ENCODE data around the gene NDST4.

The NDST4 gene

DNA sequence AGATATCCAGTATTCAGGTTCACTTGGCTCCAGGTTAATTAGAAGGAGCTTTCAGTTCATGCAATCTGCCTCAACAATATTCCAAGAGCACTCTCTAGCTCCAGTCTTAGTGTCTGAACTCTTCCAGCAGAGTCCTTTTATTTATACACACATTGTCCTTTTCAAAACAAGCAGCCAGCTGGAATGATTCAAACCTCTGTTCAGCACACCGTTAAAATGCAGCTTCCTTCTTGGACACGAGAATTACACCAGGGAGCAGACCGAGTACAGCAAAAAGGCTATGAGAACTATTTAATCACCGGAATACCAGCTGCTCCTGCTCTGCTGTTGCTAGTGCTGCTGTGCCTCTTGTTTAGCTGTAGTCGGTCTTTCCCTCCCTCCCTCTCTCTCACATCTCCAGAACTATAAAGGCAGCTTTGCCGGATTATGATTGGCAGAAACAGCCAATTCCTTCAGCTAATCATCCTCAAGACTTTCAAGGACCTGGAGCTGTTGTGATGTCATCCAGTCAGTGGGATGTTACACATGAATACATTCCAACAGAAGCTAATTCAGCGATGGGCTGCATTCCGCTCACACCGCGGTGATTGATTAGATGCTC is at the start of gene NDST4:
NDST4 (minus strand) TSS at position 115 of the 601 bp plus-strand sequence. CDS start 36,584 bp downstream, outside the sequence.
- no peak for DNase-seq (ENCODE audit: low read depth)

DNA sequence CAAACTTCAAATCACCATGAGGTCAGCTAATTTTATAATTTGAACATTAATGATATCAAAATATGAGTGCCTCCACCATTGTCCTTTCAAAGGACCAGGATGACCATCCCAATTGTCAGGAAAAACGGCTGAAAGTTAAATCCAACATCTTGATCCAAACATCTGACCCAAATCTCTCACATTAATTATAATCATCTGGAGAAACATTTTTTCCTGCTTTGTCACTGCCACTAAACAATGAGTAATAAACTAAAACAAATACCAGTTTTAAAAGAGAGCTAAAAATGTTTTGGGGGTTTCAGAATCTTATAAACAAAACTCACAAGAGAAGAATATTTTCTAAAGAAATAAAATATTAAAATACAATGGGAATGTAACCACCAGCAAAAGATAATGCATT is 45.7 kb upstream of the NDST4 start:
- no peak for DNase-seq (ENCODE audit: low read depth)

DNA sequence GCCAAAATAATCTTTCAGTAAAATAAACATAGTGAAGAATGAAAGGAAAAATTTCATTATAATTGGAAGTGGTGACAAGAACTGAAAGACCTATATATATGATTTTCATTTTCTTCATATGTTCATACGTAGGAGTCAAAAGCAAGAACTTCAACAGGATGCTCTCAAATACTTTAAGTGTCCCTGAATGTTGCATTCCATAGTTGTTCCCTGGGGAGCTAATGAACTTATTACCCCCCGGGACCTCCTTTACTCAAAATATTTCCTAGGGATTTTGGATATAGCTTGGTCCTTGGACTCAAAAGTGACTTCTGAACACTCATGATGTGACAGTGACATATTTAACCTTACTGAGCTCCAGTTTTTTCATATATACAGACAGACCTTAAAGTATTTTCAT is 44.9 kb upstream of the NDST4 start:
- DNase-seq (ENCODE audit: low read depth), result no peak

DNA sequence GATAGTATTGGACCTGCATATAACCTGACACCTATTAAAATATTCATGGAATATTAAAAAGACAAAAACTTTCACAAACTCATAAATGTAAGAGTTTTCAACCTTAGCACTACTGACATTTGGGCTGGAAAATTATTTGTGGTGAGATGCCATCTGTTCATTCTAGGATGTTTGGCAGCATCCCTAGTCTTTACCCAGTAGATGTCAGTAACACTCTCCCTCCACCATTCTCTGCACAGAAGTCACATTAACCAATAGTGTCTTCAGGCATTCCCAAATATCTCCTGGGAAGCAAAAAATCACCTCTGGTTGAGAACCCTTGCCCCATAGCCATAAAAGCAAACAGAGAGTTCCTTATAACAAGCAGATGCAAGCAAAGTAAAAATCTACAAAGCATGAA is 41.4 kb upstream of the NDST4 start:
- DNase-seq (ENCODE audit: low read depth), result no peak

DNA sequence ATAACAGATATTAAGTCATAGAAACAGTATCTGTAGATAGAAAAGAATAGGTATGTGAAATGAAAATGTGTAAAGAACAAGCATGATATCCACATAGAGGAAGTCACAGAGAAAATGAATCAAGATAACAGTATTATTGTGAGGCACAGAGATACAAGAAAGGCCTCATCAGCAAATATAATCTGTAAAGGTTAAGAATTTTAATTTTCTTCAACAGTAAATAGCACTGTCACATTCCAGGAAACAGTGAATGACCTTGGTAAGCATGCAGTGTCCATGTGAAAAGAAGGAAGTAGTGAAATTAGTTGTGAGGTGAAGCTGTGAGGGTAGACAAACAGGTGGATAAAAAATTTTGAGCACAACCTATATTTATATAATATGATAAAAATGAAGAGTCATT is 39.5 kb upstream of the NDST4 start:
- DNase-seq (ENCODE audit: low read depth), result no peak

DNA sequence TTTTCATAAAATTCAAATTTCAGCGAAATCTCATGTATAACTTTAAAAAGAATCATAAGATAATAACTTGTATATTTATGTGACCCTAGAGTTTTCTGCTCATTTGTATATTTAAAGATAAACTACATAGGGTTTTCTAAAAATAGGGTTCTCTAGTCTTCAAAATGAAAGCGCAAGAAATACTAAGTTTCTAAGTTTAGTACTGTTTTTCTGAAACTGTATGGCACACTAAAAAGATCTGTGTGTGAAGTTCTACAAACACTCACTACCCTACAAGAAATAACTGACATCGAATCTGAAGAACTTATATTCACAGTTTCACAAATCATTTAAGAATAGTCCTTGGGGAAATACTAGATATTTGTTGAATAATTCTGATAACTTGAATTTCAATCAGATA is 38.7 kb upstream of the NDST4 start:
- DNase-seq (ENCODE audit: low read depth), result no peak

DNA sequence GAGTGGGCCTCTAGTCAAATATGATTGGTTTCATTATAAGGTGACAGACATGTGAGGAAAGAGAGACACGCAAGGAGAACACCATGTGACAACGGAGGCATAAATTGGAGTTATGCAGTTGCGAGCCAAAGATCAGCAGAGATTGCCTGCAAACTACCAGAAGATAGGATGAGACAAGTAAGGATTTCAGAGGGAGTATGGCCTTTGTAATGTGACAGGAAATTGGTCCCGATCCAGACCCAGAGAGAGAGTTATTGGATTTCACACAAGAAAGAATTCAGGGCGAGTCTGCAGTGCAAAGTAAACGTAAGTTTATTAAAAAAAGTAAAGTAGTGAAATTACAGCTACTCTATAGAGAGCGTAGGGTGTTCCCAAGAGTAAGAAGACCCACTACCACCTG is 35.7 kb upstream of the NDST4 start:
- no peak for DNase-seq (ENCODE audit: low read depth)

DNA sequence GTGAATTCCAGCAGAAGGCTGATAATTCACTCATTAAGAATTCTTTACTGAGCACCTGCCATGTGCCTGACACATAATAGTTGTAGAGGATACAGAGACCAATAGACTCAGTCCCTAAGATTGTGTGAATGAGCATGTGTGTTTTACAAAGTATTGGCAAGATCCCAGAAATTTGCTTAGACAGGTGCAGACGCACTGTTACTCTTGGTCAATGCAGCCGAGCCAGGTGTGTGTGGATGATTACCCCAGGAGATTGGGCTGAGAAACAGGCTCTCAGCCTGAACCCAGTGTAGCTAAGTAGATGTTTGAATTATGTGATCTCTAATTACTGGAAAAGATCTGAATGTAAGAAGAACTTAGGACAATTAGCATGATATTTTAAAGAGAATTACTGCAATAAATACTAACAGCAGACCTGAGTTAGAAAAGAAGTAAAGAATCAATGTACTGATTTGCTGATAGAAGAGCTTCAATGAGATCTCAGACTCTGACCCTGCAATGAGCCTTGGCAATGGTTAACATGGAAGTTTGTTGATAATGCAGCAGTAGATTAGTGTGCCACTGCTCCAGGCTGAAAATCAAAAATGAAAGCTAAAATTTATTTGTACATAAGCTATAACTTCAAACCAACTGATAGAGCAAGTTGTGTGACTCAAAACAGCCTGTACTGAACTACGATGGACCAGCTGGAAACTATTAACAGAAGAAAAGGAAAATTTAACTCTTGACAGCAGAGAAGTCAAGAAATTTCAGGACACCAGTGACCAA is 32.2 kb upstream of the NDST4 start:
- DNase-seq (ENCODE audit: low read depth), result no peak

DNA sequence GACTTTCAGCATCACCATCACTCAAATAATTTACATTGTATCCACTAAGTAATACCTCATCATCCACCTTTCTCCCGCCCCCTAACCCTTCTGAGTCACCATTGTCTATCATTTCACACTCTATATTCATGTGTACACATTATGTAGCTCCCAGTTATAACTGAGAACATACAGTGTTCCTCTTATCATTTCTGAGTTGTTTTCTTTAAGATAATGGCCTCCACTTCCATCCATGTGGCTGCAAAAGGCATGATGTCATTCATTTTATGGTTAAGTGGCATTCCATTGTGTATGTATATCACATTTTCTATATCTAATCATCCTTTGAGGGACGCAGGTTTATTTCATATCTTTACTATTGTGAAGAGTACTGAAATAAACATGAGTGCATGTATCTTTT is 14.6 kb upstream of the NDST4 start:
- DNase-seq (ENCODE audit: low read depth), result no peak

DNA sequence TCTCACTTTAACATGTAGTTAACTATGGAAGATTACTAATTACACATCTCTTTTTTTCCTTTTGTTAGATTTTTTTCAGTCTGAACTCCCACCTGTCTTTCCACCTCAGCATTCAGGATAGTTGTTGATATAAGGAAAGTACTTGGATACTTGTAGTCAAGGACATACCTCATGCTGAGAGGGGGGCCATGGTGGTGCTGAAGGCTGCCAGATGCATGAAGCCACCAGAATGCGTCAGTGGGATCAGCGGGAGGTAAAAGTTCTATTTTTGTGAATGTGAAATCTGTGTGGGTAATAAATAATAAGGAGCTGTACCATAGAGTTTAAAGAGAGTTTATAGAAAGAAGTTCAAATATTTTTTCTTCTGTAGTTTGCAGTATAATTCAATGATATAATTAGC is 13.1 kb upstream of the NDST4 start:
- no peak for DNase-seq (ENCODE audit: low read depth)

DNA sequence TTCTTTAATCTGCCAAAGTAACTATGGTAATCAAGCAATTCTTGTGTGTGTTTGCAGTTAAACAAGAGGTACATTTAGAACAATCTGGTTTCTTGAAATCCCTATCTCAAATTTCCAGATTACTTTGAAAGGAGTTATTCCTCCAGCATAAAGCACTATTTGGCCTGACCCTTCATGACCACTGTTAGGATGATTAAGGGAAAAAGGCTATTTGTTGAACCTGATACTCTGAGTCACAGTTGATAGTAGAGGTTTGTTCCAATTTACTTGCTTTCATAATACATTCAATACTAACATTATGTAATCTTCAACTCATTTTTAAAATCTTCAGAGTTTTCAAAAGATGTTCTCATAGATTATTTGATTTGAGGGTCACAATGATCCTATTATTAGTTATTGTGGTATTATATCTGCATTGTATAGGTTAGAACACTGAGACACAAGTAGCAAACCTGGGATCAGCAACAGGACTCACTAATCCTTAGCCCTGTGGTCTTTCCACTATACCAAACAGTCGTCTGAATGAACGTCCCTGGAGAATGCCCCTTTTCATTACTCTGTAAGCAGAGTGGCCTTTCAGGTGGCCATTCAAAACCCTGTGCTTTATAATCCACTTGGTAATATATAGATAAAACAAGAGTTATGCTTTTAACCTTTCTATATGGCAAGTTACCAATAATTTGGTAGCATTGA is 8.1 kb upstream of the NDST4 start:
- no peak for DNase-seq (ENCODE audit: low read depth)

DNA sequence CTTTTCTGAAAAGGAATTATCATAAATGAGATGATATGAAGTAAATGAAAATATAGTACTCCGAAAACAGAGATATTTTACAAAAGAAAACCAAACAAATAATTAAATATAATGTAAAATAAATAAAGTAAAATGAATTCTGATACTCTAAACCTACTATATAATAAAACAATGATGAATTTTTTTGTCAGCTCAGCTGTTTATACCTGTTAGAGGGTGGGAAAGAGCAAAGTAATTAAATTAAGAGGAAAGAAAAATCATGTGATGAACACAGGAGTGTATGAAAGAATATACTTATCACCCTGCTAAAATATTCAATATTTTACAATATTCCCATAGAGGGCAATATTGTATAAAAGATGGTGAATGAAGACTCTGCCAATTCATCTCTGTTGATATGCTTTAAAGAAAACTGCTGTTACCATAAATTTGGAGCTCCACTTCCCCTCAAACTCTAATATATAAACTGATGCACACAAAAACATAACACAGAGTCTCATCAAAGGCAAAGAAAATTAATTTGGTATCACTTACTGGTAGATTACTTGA is 6.5 kb upstream of the NDST4 start:
- DNase-seq (ENCODE audit: low read depth), result no peak

DNA sequence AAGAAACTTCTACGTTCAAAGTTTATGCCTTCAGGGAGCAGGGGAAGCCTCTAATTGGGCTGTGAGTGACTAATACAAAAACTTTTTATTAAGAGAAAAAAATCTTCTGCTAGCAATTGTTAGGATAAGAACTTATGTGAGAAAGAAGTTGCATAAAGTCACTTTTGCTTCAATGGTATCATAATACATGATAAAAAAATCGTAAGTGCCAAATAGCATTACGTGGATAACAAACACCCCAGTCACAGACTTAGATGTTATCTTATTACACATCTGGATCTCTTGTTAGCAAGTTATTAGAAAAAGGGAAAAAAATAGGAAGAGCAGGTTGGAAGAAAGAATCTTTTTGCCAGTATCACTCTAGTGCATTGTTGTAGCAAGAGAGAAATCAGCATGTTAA is 4.2 kb upstream of the NDST4 start:
- no peak for DNase-seq (ENCODE audit: low read depth)

DNA sequence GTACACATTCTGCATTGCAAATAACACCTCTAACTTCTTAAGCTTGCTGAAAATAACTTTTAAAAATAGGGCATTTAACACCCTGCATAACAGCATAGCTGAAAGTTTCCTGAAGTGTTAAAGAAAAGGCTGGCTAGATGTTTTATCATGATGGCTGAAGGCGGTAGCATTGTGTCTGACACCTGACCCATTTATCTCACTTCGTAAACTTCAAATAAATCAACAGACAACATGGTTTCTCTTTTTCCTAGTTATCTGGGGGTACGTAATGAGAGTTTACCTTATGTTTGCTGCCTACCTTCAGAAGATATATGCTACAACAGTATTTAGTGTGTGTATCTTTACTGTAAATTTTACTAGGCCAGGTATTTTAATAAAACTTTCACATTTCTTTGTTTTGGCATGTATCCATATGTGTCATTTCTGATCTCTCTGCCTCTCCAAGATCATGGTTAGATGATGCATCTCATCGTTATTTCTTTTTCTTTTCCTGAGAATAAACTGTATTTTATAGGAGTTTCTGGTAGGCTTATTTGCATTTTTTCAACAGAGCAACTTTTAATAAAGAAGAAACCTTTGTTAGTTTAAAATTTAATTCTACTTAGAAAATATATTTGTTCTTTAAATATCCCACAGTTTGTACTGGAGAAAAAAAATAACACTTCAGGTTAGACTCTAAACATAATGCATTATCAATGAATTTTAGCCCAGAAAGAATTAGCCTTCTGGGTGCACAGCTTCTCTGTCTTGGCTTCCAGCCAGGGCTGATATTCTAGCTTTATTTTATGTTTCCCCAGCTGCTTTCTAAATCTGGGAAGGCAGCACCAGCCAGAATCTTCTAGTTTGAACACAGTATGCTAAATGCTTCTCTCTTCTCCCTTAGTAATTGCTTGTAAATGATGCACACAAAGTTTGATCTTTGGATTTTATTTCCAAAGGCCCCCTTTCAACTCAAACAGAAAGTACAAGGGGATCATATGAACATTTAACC is 2.9 kb downstream of the NDST4 start:
- no peak for DNase-seq (ENCODE audit: low read depth)

DNA sequence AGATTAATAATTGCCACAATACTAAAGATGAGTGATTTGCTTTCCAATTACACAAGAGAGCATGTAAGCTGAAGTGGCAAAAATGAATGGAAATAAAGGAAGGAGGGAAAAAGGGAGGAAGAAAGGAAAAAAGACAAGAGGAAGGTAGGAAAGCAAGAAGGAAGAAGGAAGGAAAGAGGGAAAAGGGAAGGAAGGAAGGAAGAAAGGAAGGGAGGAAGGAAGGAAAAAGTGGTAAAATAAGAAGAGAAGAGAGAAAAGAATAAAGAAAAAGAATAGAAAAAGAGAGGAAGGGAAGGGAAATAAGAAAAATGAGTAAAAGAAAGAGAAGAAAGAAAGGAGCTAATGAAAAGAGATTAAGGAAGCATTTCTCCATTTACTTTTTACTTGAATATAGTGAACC is 4.6 kb downstream of the NDST4 start:
- no peak for DNase-seq (ENCODE audit: low read depth)

DNA sequence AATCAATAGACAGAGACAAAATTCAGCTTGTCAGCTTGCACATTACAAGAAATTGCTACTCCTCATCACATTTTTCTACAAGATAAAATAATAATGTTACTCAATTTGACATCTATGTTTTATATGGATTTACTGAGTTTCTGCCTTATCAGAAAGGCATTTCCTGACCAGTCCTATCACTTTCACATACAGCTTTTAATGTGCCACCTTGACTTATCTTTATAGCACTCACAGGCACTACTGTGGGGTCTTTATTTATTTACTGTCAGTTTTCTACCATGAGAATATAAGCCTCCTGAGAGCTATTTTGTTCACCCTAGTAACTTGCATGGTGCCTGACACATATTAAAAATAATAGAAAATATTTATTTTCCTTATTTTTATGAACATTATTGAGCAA is 6.0 kb downstream of the NDST4 start:
- no peak for DNase-seq (ENCODE audit: low read depth)

DNA sequence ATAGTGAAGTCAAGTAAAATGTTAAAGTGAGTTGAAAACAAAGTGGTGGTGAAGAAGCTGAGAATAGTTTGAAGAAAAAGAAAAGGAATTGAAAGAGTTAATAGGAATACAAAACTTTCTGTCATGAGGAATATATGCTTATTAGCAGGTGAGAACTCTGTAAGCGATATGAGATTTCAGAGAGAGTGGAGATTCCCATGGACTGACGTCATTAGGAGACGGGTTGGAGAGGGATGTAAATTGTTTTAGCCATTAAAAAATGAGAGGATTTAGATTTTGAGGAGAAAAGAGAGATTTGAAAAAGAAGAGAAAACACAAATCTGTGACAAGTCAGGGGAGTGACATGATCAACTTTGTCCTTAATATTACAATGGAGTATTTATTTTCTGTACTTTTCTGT is 11.7 kb downstream of the NDST4 start:
- no peak for DNase-seq (ENCODE audit: low read depth)

DNA sequence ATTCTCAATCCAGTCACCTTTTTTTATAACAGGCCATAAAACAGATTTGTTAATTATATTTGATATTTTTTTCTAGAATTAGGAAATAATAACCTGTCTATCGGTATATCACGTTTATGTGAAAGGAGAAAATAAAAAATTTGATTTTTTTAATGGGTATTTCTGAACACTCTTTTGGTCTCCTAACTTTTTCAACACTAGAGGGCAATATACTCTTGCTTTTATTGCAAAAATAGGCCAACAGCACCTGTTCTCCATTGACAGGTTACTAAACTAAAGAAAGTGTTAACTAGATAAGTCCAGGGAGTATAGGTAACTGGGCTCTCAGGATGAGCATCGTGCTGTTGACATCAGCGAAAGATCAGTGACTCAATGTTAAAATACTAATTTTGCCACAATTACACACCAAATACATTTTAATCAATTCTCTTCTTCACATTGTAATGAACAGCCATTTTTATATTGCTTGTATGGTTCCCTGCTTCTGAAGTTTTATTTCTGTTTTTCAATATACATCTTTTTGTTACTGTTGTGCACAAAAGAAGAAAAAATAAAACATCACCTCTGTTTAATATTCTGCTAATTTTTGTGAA is 22.8 kb downstream of the NDST4 start:
- no peak for DNase-seq (ENCODE audit: low read depth)

DNA sequence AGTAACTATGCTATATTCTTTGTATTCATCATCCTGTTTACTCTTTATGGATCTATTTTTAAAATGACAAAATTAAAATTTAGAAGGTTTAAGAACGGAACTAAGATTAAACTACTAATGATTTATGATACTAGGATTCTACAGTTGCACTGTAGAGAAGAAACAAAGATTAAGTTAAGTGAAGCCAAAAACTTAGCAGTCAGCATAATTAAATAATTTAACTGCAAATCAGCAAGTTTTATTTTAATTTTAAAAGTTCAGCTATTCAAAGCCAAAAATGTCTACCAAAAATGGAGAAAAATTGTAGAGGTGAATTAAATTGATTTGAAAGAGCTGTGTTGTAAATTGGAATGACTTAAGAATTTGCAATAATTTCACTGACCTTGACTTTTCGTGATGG is 30.8 kb downstream of the NDST4 start:
- DNase-seq (ENCODE audit: low read depth), result no peak

DNA sequence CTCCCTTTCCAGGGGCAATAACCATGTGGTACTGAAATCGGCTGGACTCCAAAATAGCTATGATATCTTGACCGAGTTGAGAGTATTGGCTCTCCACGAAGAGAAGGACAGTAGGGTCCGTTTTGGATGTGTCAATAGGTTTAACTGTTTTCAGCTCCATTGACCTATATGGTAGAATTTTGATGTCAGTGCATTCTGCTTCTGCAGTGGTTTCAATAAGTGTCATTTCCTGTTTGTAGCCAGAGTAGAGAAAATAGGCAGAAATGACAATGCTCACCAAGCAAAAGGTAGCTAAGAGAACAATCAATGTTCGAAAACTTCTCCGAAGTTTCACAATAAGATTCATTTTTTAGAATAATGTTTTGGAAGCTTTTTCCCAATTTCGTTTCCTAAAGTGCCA is 36.7 kb downstream of the NDST4 start:
- DNase-seq (ENCODE audit: low read depth), result no peak

DNA sequence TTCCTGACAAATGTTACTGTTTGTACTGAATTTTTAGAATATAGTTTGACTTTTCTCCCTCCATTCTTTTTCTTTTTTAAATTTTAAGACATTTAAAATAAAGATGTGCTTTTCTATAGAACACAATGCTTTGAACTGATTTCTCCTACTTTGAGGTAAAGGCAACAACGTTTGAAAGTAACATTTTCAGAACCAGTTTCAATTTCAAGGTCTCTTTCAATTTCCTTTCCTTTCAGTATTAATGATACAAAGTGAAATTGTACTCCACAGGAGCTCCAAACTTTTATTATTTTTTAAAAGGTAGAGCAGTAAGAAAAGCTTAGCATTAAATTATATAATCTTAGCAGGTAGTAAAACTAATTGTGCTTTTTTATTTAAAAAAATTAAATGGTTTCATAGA is 54.9 kb downstream of the NDST4 start:
- no peak for DNase-seq (ENCODE audit: low read depth)

DNA sequence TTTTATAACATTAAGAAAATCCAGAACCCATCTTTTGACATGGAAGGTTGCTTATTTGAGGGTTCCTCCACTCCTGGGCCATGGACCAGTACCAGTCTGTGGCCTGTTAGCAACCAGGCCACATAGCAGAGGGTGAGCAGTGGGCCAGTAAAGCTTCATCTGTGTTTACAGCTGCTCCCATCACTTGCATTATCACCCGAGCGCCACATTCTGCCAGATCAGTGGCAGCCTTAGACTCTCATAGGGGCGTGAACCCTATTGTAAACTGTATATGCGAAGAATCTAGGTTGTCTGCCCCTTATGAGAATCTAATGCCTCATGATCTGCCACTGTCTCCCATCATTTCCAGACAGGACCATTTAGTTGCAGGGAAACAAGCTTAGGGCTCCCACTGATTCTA is 58.6 kb downstream of the NDST4 start:
- DNase-seq (ENCODE audit: low read depth), result no peak

Measured in stimulated activated CD8-positive, alpha-beta memory T cell treated with anti-CD3 and anti-CD28 coated beads, Interleukin-12 subunit alpha, Interleukin-12 subunit beta, amount 100 ng/mL, for 4 hours (primary cell).